ENCODE results near the gene ABHD1.
"Not testable (repeated sequence)": the region's sequence is repeated elsewhere in the genome, so short reads cannot be mapped to it uniquely, and the experiment has no call there.

Gene ABHD1

GRCh38 chr2:27074738-27075565, 48.7 kb upstream of the ABHD1 start (continued):
- TF ChIP-seq ZNF221 (tag by site-specific recombination; IDR thresholded peaks at IDR 0.05; ENCODE audit: borderline replicate concordance): no peak
- 0 out of 2 replicates have a peak, but pooled peaks have one; percentile 38 for TF ChIP-seq ZNF398 (tag by site-specific recombination; IDR thresholded peaks at IDR 0.05)

- H3K27ac ChIP-seq (ENCODE audit: extremely low read depth, low read depth, low read length); H3K36me3 ChIP-seq (ENCODE audit: control insufficient read depth in 2 of 2, insufficient read depth in 1 of 2, low read length in 2 of 2); H3K9me3 ChIP-seq (ENCODE audit: control insufficient read depth, insufficient read depth, low read depth, low read length); H3K4me3 ChIP-seq (ENCODE audit: low read depth, low read length); H3K4me1 ChIP-seq (ENCODE audit: control insufficient read depth, insufficient read depth, low read length): not testable (repeated sequence)
- POLR2A ChIA-PET: interaction anchor here (0.9 kb wide), 1 partner anchor 18 kb away, joined by 3 read pairs; no protein-coding TSS in a partner anchor
- CTCF ChIA-PET: interaction anchor here (0.7 kb wide), 1 partner anchor 1453 kb away, joined by 3 read pairs; no protein-coding TSS in a partner anchor
Observed at GRCh38 chr2:27075566-27075871, 48.1 kb upstream of the ABHD1 start.

- Histone ChIP-seq H3K36me3 (ENCODE audit: control insufficient read depth in 2 of 2, insufficient read depth in 1 of 2, low read length in 2 of 2) (no peaks in the 10 kb centered on the region), H3K9me3 (ENCODE audit: control insufficient read depth, insufficient read depth, low read depth, low read length) (no peaks in the 10 kb centered on the region), H3K4me1 (ENCODE audit: control insufficient read depth, insufficient read depth, low read length) (peaks cover 6% of the 10 kb centered on the region), H3K4me3 (ENCODE audit: low read depth, low read length) (no peak overlapping the region), H3K27ac (ENCODE audit: extremely low read depth, low read depth, low read length) (no peak overlapping the region)
- ChIA-PET CTCF (interaction anchor here (0.6 kb wide), 1 partner anchor 600 kb away, joined by 4 read pairs; no protein-coding TSS in a partner anchor), POLR2A (interaction anchor here (1.1 kb wide), 1 partner anchor 25 kb away, joined by 4 read pairs; the partner anchor contains the start of gene AGBL5)
- TF ChIP-seq PRDM4 (tag by site-specific recombination; IDR thresholded peaks at IDR 0.05) (no peak), SETDB1 (IDR thresholded peaks at IDR 0.05; ENCODE audit: insufficient read length, low read length) (no peak), ZNF48 (tag by site-specific recombination; IDR thresholded peaks at IDR 0.05) (no peak), ZNF211 (tag by site-specific recombination; IDR thresholded peaks at IDR 0.05; ENCODE audit: low read depth) (no peak)
Observed at GRCh38 chr2:27076323-27076722, 47.3 kb upstream of the ABHD1 start.

- H3K27ac ChIP-seq (ENCODE audit: extremely low read depth, low read depth, low read length): no peak overlapping the region
- ChIA-PET POLR2A (interaction anchor here (1.1 kb wide), 1 partner anchor 26 kb away, joined by 4 read pairs; the partner anchor contains the start of gene AGBL5), CTCF (no interaction called here)
- H3K9me3 ChIP-seq (ENCODE audit: control insufficient read depth, insufficient read depth, low read depth, low read length): no peaks in the 10 kb centered on the region
- peaks cover 7% of the 10 kb centered on the region for H3K4me1 ChIP-seq (ENCODE audit: control insufficient read depth, insufficient read depth, low read length)
- H3K4me3 ChIP-seq (ENCODE audit: low read depth, low read length): no peak overlapping the region
- TF ChIP-seq ZNF530 (tag by site-specific recombination; IDR thresholded peaks at IDR 0.05; ENCODE audit: low read depth): no peak
- no peak for TF ChIP-seq PRDM1 (tag by site-specific recombination; IDR thresholded peaks at IDR 0.05)
- no peak for TF ChIP-seq KLF8 (tag by site-specific recombination; IDR thresholded peaks at IDR 0.05)
- no peak for TF ChIP-seq ZNF701 (tag by site-specific recombination; IDR thresholded peaks at IDR 0.05)
- TF ChIP-seq AEBP2 (tag by site-specific recombination; IDR thresholded peaks at IDR 0.05; ENCODE audit: borderline replicate concordance): no peak
- no peak for TF ChIP-seq ZNF747 (tag by site-specific recombination; IDR thresholded peaks at IDR 0.05)
- no peak for TF ChIP-seq ZFP37 (tag by site-specific recombination; IDR thresholded peaks at IDR 0.05)
- TF ChIP-seq ZNF335 (tag by site-specific recombination; conservative IDR thresholded peaks at IDR 0.05): no peak
- TF ChIP-seq OVOL3 (tag by site-specific recombination; IDR thresholded peaks at IDR 0.05): no peak
- TF ChIP-seq ZNF488 (tag by site-specific recombination; IDR thresholded peaks at IDR 0.05): no peak
- TF ChIP-seq ZNF16 (tag by site-specific recombination; IDR thresholded peaks at IDR 0.05; ENCODE audit: low read depth): no peak
- no peak for TF ChIP-seq ZNF791 (tag by site-specific recombination; IDR thresholded peaks at IDR 0.05)
- no peaks in the 10 kb centered on the region for H3K36me3 ChIP-seq (ENCODE audit: control insufficient read depth in 2 of 2, insufficient read depth in 1 of 2, low read length in 2 of 2)
Observed at GRCh38 chr2:27077231-27077630, 46.4 kb upstream of the ABHD1 start.

Measured in HEK293 (cell line).